GM19452 (cell line): ENCODE results near the gene EXOC4.
"Not testable (repeated sequence)": the region's sequence is repeated elsewhere in the genome, so short reads cannot be mapped to it uniquely, and the experiment has no call there.

ENCODE experiments used
- ATAC-seq: cut with Tn5 transposase; IDR thresholded peaks from one replicate; pipeline ENCODE4 v1.9.1; 2021; ENCODE audit not compliant: unreplicated experiment

EXOC4 gene

GRCh38 chr7:133606991-133607390, 354.1 kb downstream of the EXOC4 start:
- ATAC-seq: no peak

GRCh38 chr7:133609806-133610205, 356.9 kb downstream of the EXOC4 start:
- ATAC-seq: no peak

- no peak for ATAC-seq
Observed at GRCh38 chr7:133611955-133612354, 359.1 kb downstream of the EXOC4 start.

GRCh38 chr7:133613250-133613790, 360.4 kb downstream of the EXOC4 start:
- ATAC-seq: no peak

GRCh38 chr7:133614251-133614650, 361.4 kb downstream of the EXOC4 start:
- ATAC-seq: no peak

GRCh38 chr7:133618970-133619369, 366.1 kb downstream of the EXOC4 start:
- no peak for ATAC-seq

GRCh38 chr7:133619491-133619890, 366.6 kb downstream of the EXOC4 start:
- ATAC-seq: no peak

- no peak for ATAC-seq
Observed at GRCh38 chr7:133623721-133624120, 370.8 kb downstream of the EXOC4 start.

GRCh38 chr7:133625046-133625445, 372.2 kb downstream of the EXOC4 start:
- no peak for ATAC-seq

- no peak for ATAC-seq
Observed at GRCh38 chr7:133629701-133630100, 376.8 kb downstream of the EXOC4 start.

GRCh38 chr7:133633055-133633454, 380.2 kb downstream of the EXOC4 start:
- ATAC-seq: no peak

- no peak for ATAC-seq
Observed at GRCh38 chr7:133635541-133635940, 382.7 kb downstream of the EXOC4 start.

- no peak for ATAC-seq
Observed at GRCh38 chr7:133638857-133639256, 386.0 kb downstream of the EXOC4 start.

- no peak for ATAC-seq
Observed at GRCh38 chr7:133641436-133641835, 388.6 kb downstream of the EXOC4 start.

- no peak for ATAC-seq
Observed at GRCh38 chr7:133642907-133643306, 390.0 kb downstream of the EXOC4 start.

- ATAC-seq: not testable (repeated sequence)
Observed at GRCh38 chr7:133643652-133644051, 390.8 kb downstream of the EXOC4 start.

- ATAC-seq: no peak
Observed at GRCh38 chr7:133645884-133646391, 393.1 kb downstream of the EXOC4 start.

- ATAC-seq: no peak
Observed at GRCh38 chr7:133646472-133647315, 393.8 kb downstream of the EXOC4 start.

GRCh38 chr7:133649593-133649992, 396.7 kb downstream of the EXOC4 start:
- ATAC-seq: no peak

GRCh38 chr7:133650069-133650468, 397.2 kb downstream of the EXOC4 start:
- ATAC-seq: no peak

GRCh38 chr7:133650487-133651300, 397.8 kb downstream of the EXOC4 start:
- no peak for ATAC-seq

GRCh38 chr7:133652547-133652946, 399.7 kb downstream of the EXOC4 start:
- ATAC-seq: no peak
